Activated CD4-positive, alpha-beta memory T cell treated with anti-CD3 and anti-CD28 coated beads for 36 hours (primary cell): ENCODE data around the gene MFAP4. TPM values are rescaled to one million over a fixed set of nuclear protein-coding genes. Genes with fewer than 3 reads are reported as not detected.

ENCODE experiments used
- CTCF ChIA-PET: fragments of 350-600 bp; sonication (Branson Sonifier 250); formaldehyde crosslinking; loops from one replicate; lab custom pipeline; 2021; ENCODE audit warnings: antibody characterized with exemption, inconsistent platforms; lab: Charles Lee
- POLR2A ChIA-PET: fragments of 350-600 bp; sonication (Branson Sonifier 250); formaldehyde crosslinking; loops from one replicate; lab custom pipeline; 2021; ENCODE audit warnings: antibody characterized with exemption; lab: Charles Lee
- DNase-seq: peaks from one replicate; pipeline ENCODE4 v3.0.0-alpha.2; 2020
- H3K27ac Mint-ChIP-seq: one replicate; pipeline ENCODE4 v1.8.0; 2021; ENCODE audit warnings: mixed read lengths
- H3K27me3 Mint-ChIP-seq: one replicate; pipeline ENCODE4 v1.8.0; 2021; ENCODE audit warnings: mixed read lengths
- H3K36me3 Mint-ChIP-seq: one replicate; pipeline ENCODE4 v1.8.0; 2021; ENCODE audit warnings: mixed read lengths
- H3K4me1 Mint-ChIP-seq: one replicate; pipeline ENCODE4 v1.8.0; 2021; ENCODE audit warnings: low read depth, mixed read lengths
- H3K4me3 Mint-ChIP-seq: one replicate; pipeline ENCODE4 v1.8.0; 2021; ENCODE audit warnings: mild to moderate bottlenecking, mixed read lengths
- H3K9me3 Mint-ChIP-seq: one replicate; pipeline ENCODE4 v1.8.0; 2021; ENCODE audit warnings: mixed read lengths
- intact Hi-C: fragments of 100-400 bp; cut with micrococcal nuclease; formaldehyde crosslinking; loops from one replicate; pipeline ENCODE4 v1.15.1; 2023
- total RNA-seq, 2 experiments: library from RNA; stranded (reverse); gene quantifications; one replicate each; pipeline ENCODE4 v1.2.3, GENCODE V29; 2021

Gene MFAP4
- total RNA-seq, 2 experiments from 2014 or later: not detected

GRCh38 chr17:19381361-19381740 is 5.6 kb downstream of the MFAP4 start:
- ChIA-PET POLR2A (no interaction called here), CTCF (interaction anchor here (1.9 kb wide), 1 partner anchor 18 kb away, joined by 8 read pairs; the partner anchor contains the start of gene B9D1)
- Mint-ChIP-seq H3K4me1 (peaks cover 12% of the 10 kb centered on the region), H3K36me3 (peaks cover 19% of the 10 kb centered on the region), H3K9me3 (no peaks in the 10 kb centered on the region), H3K4me3 (no peak overlapping the region), H3K27ac (no peak overlapping the region), H3K27me3 (no peaks in the 10 kb centered on the region)
- intact Hi-C loops: no loop called here
- DNase-seq: no peak

DNA sequence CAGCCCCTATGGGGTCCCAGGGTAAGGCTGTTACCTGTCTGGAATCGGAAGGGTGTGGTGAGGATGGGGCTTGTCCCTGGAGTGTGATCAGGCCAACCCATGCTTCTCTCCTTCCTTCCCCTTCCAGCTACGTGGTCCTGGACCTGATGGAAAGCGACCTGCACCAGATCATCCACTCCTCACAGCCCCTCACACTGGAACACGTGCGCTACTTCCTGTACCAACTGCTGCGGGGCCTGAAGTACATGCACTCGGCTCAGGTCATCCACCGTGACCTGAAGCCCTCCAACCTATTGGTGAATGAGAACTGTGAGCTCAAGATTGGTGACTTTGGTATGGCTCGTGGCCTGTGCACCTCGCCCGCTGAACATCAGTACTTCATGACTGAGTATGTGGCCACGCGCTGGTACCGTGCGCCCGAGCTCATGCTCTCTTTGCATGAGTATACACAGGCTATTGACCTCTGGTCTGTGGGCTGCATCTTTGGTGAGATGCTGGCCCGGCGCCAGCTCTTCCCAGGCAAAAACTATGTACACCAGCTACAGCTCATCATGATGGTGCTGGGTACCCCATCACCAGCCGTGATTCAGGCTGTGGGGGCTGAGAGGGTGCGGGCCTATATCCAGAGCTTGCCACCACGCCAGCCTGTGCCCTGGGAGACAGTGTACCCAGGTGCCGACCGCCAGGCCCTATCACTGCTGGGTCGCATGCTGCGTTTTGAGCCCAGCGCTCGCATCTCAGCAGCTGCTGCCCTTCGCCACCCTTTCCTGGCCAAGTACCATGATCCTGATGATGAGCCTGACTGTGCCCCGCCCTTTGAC is 6.3 kb downstream of the MFAP4 start:
- Mint-ChIP-seq H3K9me3 (no peaks in the 10 kb centered on the region), H3K4me3 (no peak overlapping the region), H3K27ac (no peak overlapping the region), H3K27me3 (no peaks in the 10 kb centered on the region), H3K4me1 (peaks cover 15% of the 10 kb centered on the region), H3K36me3 (peaks cover 19% of the 10 kb centered on the region)
- intact Hi-C loops: no loop called here
- DNase-seq: no peak
- ChIA-PET CTCF (interaction anchor here (1.9 kb wide), 1 partner anchor 18 kb away, joined by 8 read pairs; the partner anchor contains the start of gene B9D1), POLR2A (no interaction called here)

- H3K27ac Mint-ChIP-seq: peak overlapping the region; percentile 53
- H3K9me3 Mint-ChIP-seq: no peaks in the 10 kb centered on the region
- H3K36me3 Mint-ChIP-seq: peaks cover 19% of the 10 kb centered on the region
- peak overlapping the region; percentile 97 for H3K4me3 Mint-ChIP-seq
- peaks cover 16% of the 10 kb centered on the region for H3K4me1 Mint-ChIP-seq
- DNase-seq: no peak
- ChIA-PET CTCF (interaction anchor here (1.9 to 2.6 kb wide), 2 partner anchors 15 to 17 kb away, joined by 8 to 82 read pairs; partner anchors contain the start of gene B9D1), POLR2A (no interaction called here)
- intact Hi-C loops: loop anchor here (5.0 kb wide), 2 partner anchors 128 to 268 kb away; partner anchors contain the start of gene ALDH3A2
- no peaks in the 10 kb centered on the region for H3K27me3 Mint-ChIP-seq
These were observed 7.5 kb downstream of the MFAP4 start for GRCh38 chr17:19379361-19380065.

DNA sequence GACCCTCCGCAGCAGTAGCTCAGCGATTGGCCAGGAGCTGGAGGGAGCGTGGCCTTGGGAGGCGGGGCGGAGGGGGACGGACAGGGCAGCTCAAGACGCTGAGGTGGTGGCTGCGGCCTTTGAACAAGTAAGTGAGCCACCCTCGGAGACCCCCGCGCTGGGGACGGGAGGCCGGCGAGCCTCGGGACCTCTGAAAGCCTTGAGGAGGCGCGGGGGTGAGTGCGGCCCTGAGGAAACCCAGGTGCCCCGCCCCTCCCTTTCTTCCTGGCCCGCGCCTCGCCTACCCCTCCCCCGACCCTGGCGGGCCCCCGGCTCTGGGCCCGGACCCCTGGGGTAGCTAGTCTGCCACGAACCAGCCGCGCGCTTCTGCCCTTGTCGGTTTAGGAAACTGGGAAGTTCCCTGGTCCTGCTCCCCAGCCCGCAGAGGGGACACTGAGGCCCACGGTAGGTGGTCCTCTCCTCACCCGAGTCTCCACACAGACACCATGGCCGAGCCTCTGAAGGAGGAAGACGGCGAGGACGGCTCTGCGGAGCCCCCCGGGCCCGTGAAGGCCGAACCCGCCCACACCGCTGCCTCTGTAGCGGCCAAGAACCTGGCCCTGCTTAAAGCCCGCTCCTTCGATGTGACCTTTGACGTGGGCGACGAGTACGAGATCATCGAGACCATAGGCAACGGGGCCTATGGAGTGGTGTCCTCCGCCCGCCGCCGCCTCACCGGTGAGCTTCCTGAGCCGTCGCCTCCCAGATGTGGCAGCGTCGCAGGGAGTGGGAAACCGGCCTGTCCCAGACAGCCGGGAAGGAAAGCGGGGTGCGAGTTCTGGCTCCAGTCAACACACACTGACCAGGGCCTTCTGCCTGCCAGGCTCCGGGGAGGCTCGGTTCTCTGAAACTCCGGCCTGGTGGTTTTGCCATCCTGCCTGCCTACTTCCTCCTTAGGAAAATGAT is 8.3 kb downstream of the MFAP4 start, which contains the start of gene MAPK7:
Gene MAPK7 (plus strand): TSS at position 83 of the 945 bp plus-strand sequence. CDS start 403 bp downstream, at position 486.
- intact Hi-C loops: loop anchor here (1.0 to 5.0 kb wide), 3 partner anchors 16 to 269 kb away; partner anchors contain the start of genes ALDH3A2 and B9D1
- Mint-ChIP-seq H3K27ac (peak within 1 kb of the TSS; percentile 99), H3K27me3 (no peaks in the 10 kb centered on the region), H3K9me3 (no peaks in the 10 kb centered on the region), H3K4me1 (peaks cover 16% of the 10 kb centered on the region), H3K4me3 (peak within 1 kb of the TSS; percentile 97), H3K36me3 (peaks cover 18% of the 10 kb centered on the region)
- no peak for DNase-seq
- ChIA-PET CTCF (interaction anchor here (0.7 to 2.6 kb wide), 10 partner anchors 15 to 388 kb away, joined by 3 to 82 read pairs (median 4); partner anchors contain the start of gene B9D1), POLR2A (interaction anchor here (0.8 to 2.1 kb wide), 4 partner anchors 8 to 39 kb away, joined by 3 to 14 read pairs (median 6); partner anchors contain the start of genes B9D1 and MFAP4)

DNA sequence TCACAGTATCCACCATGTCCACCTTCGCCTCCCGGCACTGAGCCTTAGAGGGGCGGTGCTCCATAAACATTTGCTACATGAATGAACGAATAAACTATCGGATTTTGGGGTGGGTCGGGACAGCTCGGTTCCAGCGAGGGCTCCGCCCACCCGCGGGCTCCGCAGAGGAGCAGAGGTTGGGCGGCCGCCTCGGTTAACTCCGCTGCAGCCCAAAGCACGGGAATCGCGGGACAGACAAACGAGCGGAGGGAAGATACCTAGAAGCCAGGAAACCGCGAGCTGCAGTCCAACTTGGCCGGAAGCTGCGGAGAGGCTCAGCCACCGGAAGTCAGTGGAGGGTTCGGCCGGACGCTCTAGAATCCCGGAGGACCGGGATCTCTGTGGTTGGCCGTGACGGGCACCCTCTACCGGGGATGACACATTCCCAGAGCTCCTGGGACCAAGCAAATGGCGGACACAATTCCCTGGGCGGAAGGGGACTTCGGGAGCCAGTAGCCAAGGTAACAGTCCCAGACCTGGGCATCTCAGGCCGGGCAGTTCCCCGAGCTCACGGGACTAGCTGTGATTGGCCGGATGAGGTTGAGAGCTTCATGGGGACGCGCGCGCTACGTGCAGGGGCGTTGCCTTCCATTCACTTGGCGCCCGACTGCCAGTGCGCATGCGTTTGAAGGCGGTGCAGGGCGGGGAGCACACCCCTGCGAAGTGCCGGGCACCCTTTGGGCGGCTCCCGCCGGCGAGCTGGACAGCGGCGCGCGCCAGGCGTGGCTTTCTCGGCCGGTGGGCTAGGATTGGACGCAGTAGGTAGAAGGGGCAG is 9.2 kb downstream of the MFAP4 start:
- H3K27me3 Mint-ChIP-seq: no peaks in the 10 kb centered on the region
- H3K27ac Mint-ChIP-seq: peak overlapping the region; percentile 99
- CTCF ChIA-PET: interaction anchor here (0.6 to 2.6 kb wide), 13 partner anchors 14 to 389 kb away, joined by 3 to 82 read pairs (median 3); partner anchors contain the start of gene B9D1
- H3K9me3 Mint-ChIP-seq: no peaks in the 10 kb centered on the region
- peaks cover 16% of the 10 kb centered on the region for H3K4me1 Mint-ChIP-seq
- peak; percentile 98 for DNase-seq
- H3K36me3 Mint-ChIP-seq: peaks cover 17% of the 10 kb centered on the region
- POLR2A ChIA-PET: interaction anchor here (0.7 to 2.1 kb wide), 5 partner anchors 9 to 92 kb away, joined by 3 to 14 read pairs (median 5); partner anchors contain the start of genes B9D1 and MFAP4
- H3K4me3 Mint-ChIP-seq: peak overlapping the region; percentile 97
- intact Hi-C loops: loop anchor here (1.0 to 5.0 kb wide), 3 partner anchors 16 to 269 kb away; partner anchors contain the start of genes ALDH3A2 and B9D1

- Mint-ChIP-seq H3K4me3 (peak overlapping the region; percentile 97), H3K27me3 (no peaks in the 10 kb centered on the region), H3K4me1 (peaks cover 24% of the 10 kb centered on the region), H3K9me3 (no peaks in the 10 kb centered on the region), H3K27ac (peak overlapping the region; percentile 99), H3K36me3 (peaks cover 16% of the 10 kb centered on the region)
- POLR2A ChIA-PET: interaction anchor here (2.1 kb wide), 1 partner anchor 14 kb away, joined by 14 read pairs; the partner anchor contains the start of gene B9D1
- intact Hi-C loops: loop anchor here (5.0 kb wide), 2 partner anchors 130 to 270 kb away; partner anchors contain the start of gene ALDH3A2
- CTCF ChIA-PET: interaction anchor here (1.6 to 2.6 kb wide), 2 partner anchors 13 to 48 kb away, joined by 6 to 82 read pairs; partner anchors contain the start of gene B9D1
- DNase-seq: peak; percentile 30
These were observed 10.2 kb downstream of the MFAP4 start for GRCh38 chr17:19376811-19377210.

- H3K4me1 Mint-ChIP-seq: peaks cover 34% of the 10 kb centered on the region
- intact Hi-C loops: loop anchor here (5.0 kb wide), 2 partner anchors 132 to 272 kb away; partner anchors contain the start of gene ALDH3A2
- H3K36me3 Mint-ChIP-seq: peaks cover 8% of the 10 kb centered on the region
- H3K9me3 Mint-ChIP-seq: no peaks in the 10 kb centered on the region
- POLR2A ChIA-PET: no interaction called here
- H3K27ac Mint-ChIP-seq: no peak overlapping the region
- CTCF ChIA-PET: no interaction called here
- DNase-seq: no peak
- H3K27me3 Mint-ChIP-seq: no peaks in the 10 kb centered on the region
- no peak overlapping the region for H3K4me3 Mint-ChIP-seq
These were observed 11.3 kb downstream of the MFAP4 start for GRCh38 chr17:19375732-19376131.

GRCh38 chr17:19374136-19374535 is 12.9 kb downstream of the MFAP4 start:
- ChIA-PET CTCF (interaction anchor here (1.9 kb wide), 1 partner anchor 11 kb away, joined by 17 read pairs; the partner anchor contains the start of gene B9D1), POLR2A (no interaction called here)
- no peak overlapping the region for H3K4me3 Mint-ChIP-seq
- intact Hi-C loops: no loop called here
- H3K27ac Mint-ChIP-seq: no peak overlapping the region
- peaks cover under 1% of the 10 kb centered on the region for H3K36me3 Mint-ChIP-seq
- H3K4me1 Mint-ChIP-seq: peaks cover 47% of the 10 kb centered on the region
- no peaks in the 10 kb centered on the region for H3K9me3 Mint-ChIP-seq
- no peaks in the 10 kb centered on the region for H3K27me3 Mint-ChIP-seq
- DNase-seq: no peak

- ChIA-PET CTCF (no interaction called here), POLR2A (no interaction called here)
- no peak for DNase-seq
- intact Hi-C loops: no loop called here
- Mint-ChIP-seq H3K4me1 (peaks cover 48% of the 10 kb centered on the region), H3K27ac (no peak overlapping the region), H3K36me3 (no peaks in the 10 kb centered on the region), H3K9me3 (no peaks in the 10 kb centered on the region), H3K4me3 (no peak overlapping the region), H3K27me3 (no peaks in the 10 kb centered on the region)
These were observed 14.0 kb downstream of the MFAP4 start for GRCh38 chr17:19372866-19373504.

DNA sequence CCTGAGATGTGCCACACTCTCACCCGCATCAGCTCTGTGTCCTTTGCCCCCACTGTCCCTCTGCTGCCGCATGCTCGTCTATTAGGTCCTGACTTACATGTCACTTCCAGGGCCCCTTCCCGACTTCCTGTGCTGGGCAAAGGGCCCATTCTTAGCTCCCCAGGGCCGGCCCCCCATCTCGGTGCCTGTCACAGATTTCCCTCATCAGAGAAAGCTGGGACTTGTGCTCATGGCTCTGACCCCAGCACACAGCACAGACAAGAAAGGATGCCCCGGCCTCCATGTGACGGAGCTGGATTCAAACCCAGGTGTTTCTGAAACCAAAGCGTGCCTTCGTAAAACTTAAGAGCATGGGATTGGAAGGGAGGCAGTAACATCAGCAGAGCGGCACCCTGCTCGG is 14.6 kb downstream of the MFAP4 start:
- ChIA-PET POLR2A (no interaction called here), CTCF (interaction anchor here (1.8 kb wide), 1 partner anchor 10 kb away, joined by 9 read pairs; the partner anchor contains the start of gene B9D1)
- no peaks in the 10 kb centered on the region for H3K27me3 Mint-ChIP-seq
- H3K4me1 Mint-ChIP-seq: peaks cover 48% of the 10 kb centered on the region
- no peak overlapping the region for H3K27ac Mint-ChIP-seq
- intact Hi-C loops: no loop called here
- no peak for DNase-seq
- no peak overlapping the region for H3K4me3 Mint-ChIP-seq
- no peaks in the 10 kb centered on the region for H3K36me3 Mint-ChIP-seq
- H3K9me3 Mint-ChIP-seq: no peaks in the 10 kb centered on the region
